Esophagus squamous epithelium (tissue), 5 donors: Measurements from ENCODE around the gene DIS3L2. TPM values are rescaled to one million over a fixed set of nuclear protein-coding genes. Genes with fewer than 3 reads are reported as not detected.

Experiments
- DNase-seq: peaks from one replicate; lab custom pipeline; 2025; lab: John Stamatoyannopoulos, UW
- H3K27ac ChIP-seq, 4 donors: fragments of 200-600 bp; sonication (generic); one replicate each; pipeline ENCODE4 v1.5.1; 2016 to 2019; ENCODE audit warnings: mild to moderate bottlenecking in 1 of 4
- H3K27me3 ChIP-seq, 4 donors: fragments of 200-600 bp; sonication (generic); 1 replicate in 3 of 4; 2 replicates in 1 of 4; pipeline versions ENCODE4 v1.5.1 to v1.6.0; 2017 to 2021; ENCODE audit warnings: antibody characterized with exemption in 1 of 4
- H3K36me3 ChIP-seq, 3 donors: fragments of 200-600 bp; sonication (generic); one replicate each; pipeline ENCODE4 v1.5.1; 2016 to 2019
- H3K4me1 ChIP-seq, 3 donors: fragments of 200-600 bp; sonication (generic); one replicate each; pipeline ENCODE4 v1.5.1; 2017 to 2019
- H3K4me3 ChIP-seq, 4 donors: fragments of 200-600 bp; sonication (generic); 1 replicate in 3 of 4; 2 replicates in 1 of 4; pipeline ENCODE4 v1.5.1; 2016 to 2019; ENCODE audit warnings: mild to moderate bottlenecking in 2 of 4, moderate library complexity in 1 of 4
- H3K9me3 ChIP-seq, 3 donors: fragments of 200-600 bp; sonication (generic); one replicate each; pipeline ENCODE4 v1.5.1; 2016 to 2019
- CTCF ChIP-seq, 6 experiments: fragments of 450-650 bp in 4 of 6; fragments of 200-600 bp in 2 of 6; sonication (generic) in 2 of 6; IDR thresholded peaks; one replicate each; pipeline ENCODE4 v1.5.1; 2016 to 2019; ENCODE audit warnings: antibody characterized with exemption in 6 of 6, mild to moderate bottlenecking in 4 of 6, moderate library complexity in 4 of 6
- POLR2A ChIP-seq, 4 donors: fragments of 450-650 bp; IDR thresholded peaks; one replicate each; pipeline ENCODE4 v1.6.1; 2017; ENCODE audit warnings: antibody characterized with exemption in 4 of 4, mild to moderate bottlenecking in 4 of 4, moderate library complexity in 3 of 4
- WGBS, 2 donors: methylation state at CpG; one replicate each; pipeline ENCODE4 v1.1.5; 2018; 5-methylcytosine and 5-hydroxymethylcytosine counted together
- intact Hi-C: fragments of 100-400 bp; cut with DNase I; formaldehyde crosslinking; loops from one replicate; pipeline ENCODE4 v1.15.0; 2022
- total RNA-seq, 4 donors: library from RNA; depleted of rRNA; stranded (reverse); fragments of >200 nt; gene quantifications; one replicate each; pipeline ENCODE4 v1.1.0, GENCODE V29; 2016
- donor health status: DM: yes; HTN: yes; CAD: no.

Gene DIS3L2
- total RNA-seq, 4 donors from 2014 or later: 14.5 to 42.8 (median 32.4) TPM

GRCh38 chr2:231991664-231992063 lies 30.2 kb downstream of the DIS3L2 start:
- no peak for DNase-seq
- Histone ChIP-seq H3K4me3 (no peak overlapping the region), H3K9me3 (no peaks in the 10 kb centered on the region), H3K27me3 (no peaks in the 10 kb centered on the region), H3K36me3 (no peaks in the 10 kb centered on the region), H3K4me1 (peaks cover 0 to 12% (median 6%) of the 10 kb centered on the region in 3 donors), H3K27ac (no peak overlapping the region)
- intact Hi-C loops: no loop called here
- WGBS, 2 donors: 83 to 89% methylated on average over 3 of the region's 3 CpGs
- TF ChIP-seq CTCF (IDR thresholded peaks at IDR 0.05) (no peak), POLR2A (IDR thresholded peaks at IDR 0.05) (no peak)

GRCh38 chr2:231992888-231993287 lies 31.4 kb downstream of the DIS3L2 start:
- DNase-seq: no peak
- TF ChIP-seq POLR2A (IDR thresholded peaks at IDR 0.05): no peak
- TF ChIP-seq CTCF (IDR thresholded peaks at IDR 0.05): no peak
- Histone ChIP-seq H3K9me3 (no peaks in the 10 kb centered on the region), H3K4me3 (no peak overlapping the region), H3K27me3 (no peaks in the 10 kb centered on the region), H3K27ac (no peak overlapping the region), H3K36me3 (no peaks in the 10 kb centered on the region), H3K4me1 (no peaks in the 10 kb centered on the region)
- 73 to 76% methylated on average over 5 of the region's 5 CpGs for WGBS, 2 donors
- intact Hi-C loops: no loop called here

- peaks cover 0 to 4% (median 0%) of the 10 kb centered on the region in 3 donors for H3K4me1 ChIP-seq
- no peaks in the 10 kb centered on the region for H3K9me3 ChIP-seq
- DNase-seq: no peak
- 63 to 93% methylated on average over 2 of the region's 2 CpGs for WGBS, 2 donors
- TF ChIP-seq CTCF (IDR thresholded peaks at IDR 0.05) (no peak), POLR2A (IDR thresholded peaks at IDR 0.05) (no peak)
- H3K4me3 ChIP-seq: no peak overlapping the region
- H3K27me3 ChIP-seq: no peaks in the 10 kb centered on the region
- H3K36me3 ChIP-seq: no peaks in the 10 kb centered on the region
- intact Hi-C loops: no loop called here
- no peak overlapping the region for H3K27ac ChIP-seq
Observed at GRCh38 chr2:231996797-231997540, 35.5 kb downstream of the DIS3L2 start.

- TF ChIP-seq CTCF (IDR thresholded peaks at IDR 0.05): no peak
- TF ChIP-seq POLR2A (IDR thresholded peaks at IDR 0.05): no peak
Observed at GRCh38 chr2:231998046-231998445, 36.5 kb downstream of the DIS3L2 start.

DNA sequence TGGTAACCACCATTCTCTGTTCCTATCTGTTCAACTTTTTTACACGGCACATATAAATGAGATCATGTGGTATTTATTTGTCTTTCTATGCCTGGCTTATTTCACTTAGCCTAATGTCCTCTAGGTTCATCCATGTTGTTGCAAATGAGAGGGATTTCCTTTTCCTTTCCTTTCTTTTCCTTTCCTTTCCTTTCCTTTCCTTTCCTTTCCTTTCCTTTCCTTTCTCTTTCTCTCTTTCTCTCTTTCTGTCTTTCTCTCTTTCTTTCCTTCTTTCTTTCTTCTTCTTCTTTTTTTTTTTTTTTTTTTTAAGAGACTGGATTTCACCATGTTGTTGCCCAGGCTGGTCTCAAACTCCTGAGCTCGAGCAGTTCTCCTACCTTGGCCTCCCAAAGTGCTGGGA lies 38.9 kb downstream of the DIS3L2 start:
- H3K36me3 ChIP-seq: no peaks in the 10 kb centered on the region
- WGBS, 2 donors: 84 to 92% methylated on average over 2 of the region's 2 CpGs

More at GRCh38 chr2:231998046-231998445, 36.5 kb downstream of the DIS3L2 start:
- no peaks in the 10 kb centered on the region for H3K36me3 ChIP-seq
- H3K4me1 ChIP-seq: peaks cover 0 to 4% (median 0%) of the 10 kb centered on the region in 3 donors
- no peak overlapping the region for H3K27ac ChIP-seq
- intact Hi-C loops: no loop called here
- DNase-seq: no peak
- H3K4me3 ChIP-seq: no peak overlapping the region
- no peaks in the 10 kb centered on the region for H3K9me3 ChIP-seq
- no peaks in the 10 kb centered on the region for H3K27me3 ChIP-seq

More for the DNA sequence above, 38.9 kb downstream of the DIS3L2 start:
- Histone ChIP-seq H3K27ac (no peak overlapping the region), H3K27me3 (no peaks in the 10 kb centered on the region), H3K9me3 (no peaks in the 10 kb centered on the region), H3K4me1 (peaks cover 0 to 4% (median 0%) of the 10 kb centered on the region in 3 donors), H3K4me3 (no peak overlapping the region)
- TF ChIP-seq POLR2A (IDR thresholded peaks at IDR 0.05) (no peak), CTCF (IDR thresholded peaks at IDR 0.05) (no peak)
- intact Hi-C loops: no loop called here
- no peak for DNase-seq
